MM.1S (cell line): ENCODE results near the gene SYNE2.

Source experiments
- DNase-seq: peaks from one replicate; pipeline ENCODE4 v3.0.0-alpha.2; 2015
- H2AFZ ChIP-seq: fragments of 300-600 bp; sonication (generic); 2 replicates; pipeline ENCODE4 v1.6.0; 2016; ENCODE audit warnings: antibody characterized with exemption, low read length
- H3F3A ChIP-seq: fragments of 300-600 bp; sonication (generic); 2 replicates; pipeline ENCODE4 v1.6.1; 2016; ENCODE audit warnings: mild to moderate bottlenecking, antibody characterized with exemption, low read length, moderate library complexity, mixed read lengths; ENCODE audit not compliant: insufficient read depth
- H3K27ac ChIP-seq: fragments of 300-600 bp; sonication (generic); 2 replicates; pipeline ENCODE4 v1.5.1; 2016; ENCODE audit warnings: mild to moderate bottlenecking, low read length
- H3K27me3 ChIP-seq: fragments of 300-600 bp; sonication (generic); replicated peaks from 2 replicates; pipeline ENCODE4 v1.6.0; 2016; ENCODE audit warnings: low read length; ENCODE audit not compliant: insufficient read depth
- H3K36me3 ChIP-seq: fragments of 300-600 bp; sonication (generic); replicated peaks from 2 replicates; pipeline ENCODE4 v1.6.1; 2016; ENCODE audit warnings: mild to moderate bottlenecking, low read length, mixed read lengths; ENCODE audit not compliant: insufficient read depth
- H3K4me1 ChIP-seq: fragments of 300-600 bp; sonication (generic); 2 replicates; pipeline ENCODE4 v1.6.1; 2016; ENCODE audit warnings: low read length, mixed read lengths
- H3K4me2 ChIP-seq: fragments of 300-600 bp; sonication (generic); 2 replicates; pipeline ENCODE4 v1.6.0; 2016; ENCODE audit warnings: low read depth, low read length
- H3K4me3 ChIP-seq: fragments of 300-600 bp; sonication (generic); 2 replicates; pipeline ENCODE4 v1.5.1; 2016; ENCODE audit warnings: low read length, mixed read lengths
- H3K79me2 ChIP-seq: fragments of 300-600 bp; sonication (generic); 2 replicates; pipeline ENCODE4 v1.6.1; 2016; ENCODE audit warnings: mixed run types, low read length, mixed read lengths
- H3K9ac ChIP-seq: fragments of 300-600 bp; sonication (generic); 2 replicates; pipeline ENCODE4 v1.6.1; 2016; ENCODE audit warnings: low read length, mixed read lengths
- H3K9me2 ChIP-seq: fragments of 300-600 bp; sonication (generic); replicated peaks from 2 replicates; pipeline ENCODE4 v1.6.1; 2016; ENCODE audit warnings: mild to moderate bottlenecking, low read length, mixed read lengths; ENCODE audit not compliant: insufficient read depth
- H3K9me3 ChIP-seq: fragments of 300-600 bp; sonication (generic); replicated peaks from 2 replicates; pipeline ENCODE4 v1.6.1; 2016; ENCODE audit warnings: mild to moderate bottlenecking, low read length, mixed read lengths; ENCODE audit not compliant: insufficient read depth
- H4K20me1 ChIP-seq: fragments of 300-600 bp; sonication (generic); 2 replicates; pipeline ENCODE4 v1.6.1; 2016; ENCODE audit warnings: mild to moderate bottlenecking, low read length, moderate library complexity, mixed read lengths; ENCODE audit not compliant: insufficient read depth
- EZH2 ChIP-seq: fragments of 300-600 bp; sonication (generic); optimal IDR thresholded peaks from 2 replicates; pipeline ENCODE3; 2017; ENCODE audit warnings: low read depth, mild to moderate bottlenecking, antibody characterized with exemption, low read length, mixed read lengths
- EZH2phosphoT487 ChIP-seq: fragments of 300-600 bp; sonication (generic); IDR thresholded peaks from 2 replicates; pipeline ENCODE4 v1.6.1; 2018; ENCODE audit warnings: antibody characterized with exemption, low read length
- TF ChIP-seq, protein P1 (sequence below): fragments of 300-600 bp; sonication (generic); IDR thresholded peaks from 2 replicates; pipeline ENCODE4 v1.5.1; 2016; ENCODE audit warnings: antibody characterized with exemption, low read length, mixed read lengths

The SYNE2 gene

GRCh38 chr14:63912286-63912685, 59.5 kb downstream of the SYNE2 start:
- no peaks in the 10 kb centered on the region for H4K20me1 ChIP-seq
- H3F3A ChIP-seq = no peaks in the 10 kb centered on the region
- no peak for DNase-seq
- no peak overlapping the region for H3K4me2 ChIP-seq
- H3K27me3 ChIP-seq = no peaks in the 10 kb centered on the region
- no peak overlapping the region for H3K27ac ChIP-seq
- no peaks in the 10 kb centered on the region for H3K9me3 ChIP-seq
- H3K4me1 ChIP-seq = 0 out of 2 replicates have a peak, but pooled peaks cover 3% of the 10 kb centered on the region
- H3K79me2 ChIP-seq = peaks cover 4% of the 10 kb centered on the region; the same call in 1 of the 2 replicates
- TF ChIP-seq EZH2phosphoT487 (no peak), EZH2 (no peak)
- TF ChIP-seq, protein P1, sequence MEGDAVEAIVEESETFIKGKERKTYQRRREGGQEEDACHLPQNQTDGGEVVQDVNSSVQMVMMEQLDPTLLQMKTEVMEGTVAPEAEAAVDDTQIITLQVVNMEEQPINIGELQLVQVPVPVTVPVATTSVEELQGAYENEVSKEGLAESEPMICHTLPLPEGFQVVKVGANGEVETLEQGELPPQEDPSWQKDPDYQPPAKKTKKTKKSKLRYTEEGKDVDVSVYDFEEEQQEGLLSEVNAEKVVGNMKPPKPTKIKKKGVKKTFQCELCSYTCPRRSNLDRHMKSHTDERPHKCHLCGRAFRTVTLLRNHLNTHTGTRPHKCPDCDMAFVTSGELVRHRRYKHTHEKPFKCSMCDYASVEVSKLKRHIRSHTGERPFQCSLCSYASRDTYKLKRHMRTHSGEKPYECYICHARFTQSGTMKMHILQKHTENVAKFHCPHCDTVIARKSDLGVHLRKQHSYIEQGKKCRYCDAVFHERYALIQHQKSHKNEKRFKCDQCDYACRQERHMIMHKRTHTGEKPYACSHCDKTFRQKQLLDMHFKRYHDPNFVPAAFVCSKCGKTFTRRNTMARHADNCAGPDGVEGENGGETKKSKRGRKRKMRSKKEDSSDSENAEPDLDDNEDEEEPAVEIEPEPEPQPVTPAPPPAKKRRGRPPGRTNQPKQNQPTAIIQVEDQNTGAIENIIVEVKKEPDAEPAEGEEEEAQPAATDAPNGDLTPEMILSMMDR = no peak
- no peaks in the 10 kb centered on the region for H3K36me3 ChIP-seq
- H3K4me3 ChIP-seq = no peak overlapping the region
- H3K9ac ChIP-seq = no peak overlapping the region
- H2AFZ ChIP-seq = no peak overlapping the region
- H3K9me2 ChIP-seq = no peaks in the 10 kb centered on the region

DNA sequence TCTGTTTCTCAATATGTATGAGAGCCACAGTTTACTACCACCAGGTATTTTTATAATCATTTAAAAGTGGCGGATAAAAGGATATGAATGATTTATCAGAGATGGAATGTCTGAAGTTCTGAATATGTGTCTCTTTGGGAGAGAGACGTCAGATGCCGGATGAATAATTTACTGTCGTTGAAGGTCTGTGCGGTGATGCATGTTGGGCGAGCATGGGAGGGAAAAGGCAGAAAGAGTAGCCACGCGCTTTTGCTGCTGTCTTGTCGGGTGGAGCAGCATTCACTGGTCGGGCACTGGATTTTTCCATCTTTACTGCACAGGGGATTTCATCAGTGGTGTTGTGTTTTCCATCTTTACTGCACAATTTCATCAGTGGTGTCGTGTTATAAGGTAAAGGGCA, 65.6 kb downstream of the SYNE2 start:
- Histone ChIP-seq H3K9me2 (no peaks in the 10 kb centered on the region), H3K27ac (no peak overlapping the region), H3K27me3 (no peaks in the 10 kb centered on the region), H3F3A (peaks cover 9% of the 10 kb centered on the region; the same call in 1 of the 2 replicates), H3K79me2 (no peaks in the 10 kb centered on the region), H2AFZ (no peak overlapping the region), H3K4me2 (no peak overlapping the region), H3K9me3 (no peaks in the 10 kb centered on the region), H3K9ac (no peak overlapping the region), H3K4me3 (no peak overlapping the region), H4K20me1 (no peaks in the 10 kb centered on the region), H3K4me1 (peaks cover 7% of the 10 kb centered on the region), H3K36me3 (no peaks in the 10 kb centered on the region)
- TF ChIP-seq EZH2phosphoT487 (no peak), EZH2 (no peak)
- TF ChIP-seq, protein P1 = no peak
- DNase-seq = no peak

DNA sequence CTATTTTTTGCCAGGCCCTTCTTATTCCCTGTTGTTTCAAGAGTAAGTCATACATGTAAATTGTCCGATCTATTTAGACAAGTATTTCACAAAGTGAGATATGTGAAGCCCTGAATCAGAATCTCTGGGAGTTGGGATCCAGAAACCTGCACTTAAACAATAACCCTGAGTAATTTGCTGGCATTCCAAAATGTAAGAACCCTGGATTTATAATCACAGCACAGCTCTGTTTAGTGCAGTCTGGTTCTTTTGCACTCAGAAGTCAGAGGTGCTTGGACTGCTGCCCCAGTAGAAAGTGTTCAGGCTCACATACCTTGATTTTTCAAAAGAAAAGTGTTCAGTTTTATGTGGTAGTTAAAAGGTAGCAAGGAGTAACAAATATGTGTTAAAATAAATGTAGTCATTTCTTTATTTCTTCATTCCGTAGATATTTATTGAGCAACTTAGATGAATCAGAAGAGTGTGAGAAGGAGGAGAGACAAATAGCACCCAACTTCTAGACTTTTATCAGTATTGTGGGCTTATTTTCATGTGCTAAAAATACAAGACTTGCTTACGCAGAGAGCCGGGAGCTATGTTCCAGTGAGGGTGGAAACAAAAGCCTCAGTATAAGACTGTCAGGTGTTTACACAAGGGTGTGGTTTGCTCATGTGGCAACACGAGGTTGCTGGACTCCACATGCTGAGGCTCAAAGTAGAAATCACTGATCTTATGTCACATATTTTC, 70.1 kb downstream of the SYNE2 start:
- Histone ChIP-seq H2AFZ (no peak overlapping the region), H4K20me1 (no peaks in the 10 kb centered on the region), H3K79me2 (no peaks in the 10 kb centered on the region), H3K9ac (peak overlapping the region; percentile 63), H3K27ac (peak overlapping the region; percentile 96), H3K4me3 (no peak overlapping the region), H3K4me2 (peak overlapping the region; percentile 66), H3K9me3 (no peaks in the 10 kb centered on the region), H3F3A (peaks cover 11% of the 10 kb centered on the region; the same call in 1 of the 2 replicates), H3K27me3 (no peaks in the 10 kb centered on the region), H3K9me2 (no peaks in the 10 kb centered on the region), H3K36me3 (no peaks in the 10 kb centered on the region), H3K4me1 (peaks cover 7% of the 10 kb centered on the region)
- DNase-seq = peak; percentile 72
- TF ChIP-seq, protein P1 = no peak
- TF ChIP-seq EZH2phosphoT487 = no peak
